GM12878 (cell line): ENCODE results near the gene CLIC3. TPM values are rescaled to one million over a fixed set of nuclear protein-coding genes. Genes with fewer than 3 reads are reported as not detected.

ENCODE experiments used
- ATAC-seq: fragments of 200-7000 bp; cut with Tn5 transposase; 3 replicates; pipeline ENCODE4 v1.9.1; 2020; ENCODE audit warnings: mild to moderate bottlenecking, moderate library complexity
- BruUV-seq: library from RNA; stranded (reverse); fragments of 400-500 nt; replicated peaks from 2 replicates; lab custom pipeline; 2021; lab: Mats Ljungman, UMichigan
- CTCF ChIA-PET: fragments of 300-600 bp; sonication (Branson Sonifier 250); formaldehyde crosslinking; extraction: SDS; loops from one replicate; lab custom pipeline; 2021; ENCODE audit warnings: inconsistent platforms; lab: Yijun Ruan, JAX
- POLR2A ChIA-PET: fragments of 350-600 bp; formaldehyde crosslinking; extraction: SDS; loops from one replicate; lab custom pipeline; 2021; ENCODE audit warnings: inconsistent platforms; lab: Charles Lee
- RAD21 ChIA-PET: fragments of 300-600 bp; sonication (Branson Sonifier 250); formaldehyde crosslinking; loops from one replicate; lab custom pipeline; 2023; ENCODE audit warnings: antibody characterized with exemption; ENCODE audit not compliant: unreplicated experiment; lab: Charles Lee
- SMC1A ChIA-PET: fragments of 300-600 bp; sonication (Branson Sonifier 250); formaldehyde crosslinking; loops from one replicate; lab custom pipeline; 2023; ENCODE audit not compliant: unreplicated experiment, uncharacterized antibody; lab: Charles Lee
- DNase-seq: peaks from one replicate; pipeline ENCODE4 v3.0.0-alpha.2; 2011; ENCODE audit warnings: low read depth, low spot score
- FAIRE-seq: peaks from 3 replicates; lab custom pipeline; 2011; peaks lifted over from hg19 to GRCh38; lab: Jason Lieb, UNC
- H2AFZ ChIP-seq: 2 replicates; pipeline ENCODE4 v1.6.0; 2011; ENCODE audit warnings: low read depth, low read length, control low read depth; ENCODE audit not compliant: control insufficient read depth
- H3K27ac ChIP-seq: 2 replicates; pipeline ENCODE4 v1.5.1; 2011; ENCODE audit warnings: control low read depth; ENCODE audit not compliant: control insufficient read depth, insufficient read depth
- H3K27me3 ChIP-seq, 2 experiments: replicated peaks in 1 of 2; 2 replicates each; pipeline versions ENCODE4 v1.6.0 to v1.6.1; 2011; ENCODE audit warnings: low read length in 1 of 2; ENCODE audit not compliant: control insufficient read depth in 2 of 2, insufficient read depth in 2 of 2
- H3K36me3 ChIP-seq, 2 experiments: 2 replicates each; pipeline ENCODE4 v1.5.1; 2011; ENCODE audit warnings: low read length in 1 of 2; ENCODE audit not compliant: control insufficient read depth in 2 of 2, insufficient read depth in 2 of 2
- H3K4me1 ChIP-seq: 2 replicates; pipeline ENCODE4 v1.6.1; 2011; ENCODE audit warnings: mild to moderate bottlenecking, low read length, moderate library complexity, mixed read lengths; ENCODE audit not compliant: control insufficient read depth, insufficient read depth
- H3K4me2 ChIP-seq: 2 replicates; pipeline ENCODE4 v1.6.0; 2011; ENCODE audit warnings: control low read depth; ENCODE audit not compliant: control insufficient read depth, insufficient read depth
- H3K4me3 ChIP-seq: fragments of 200-600 bp; sonication (generic); 2 replicates; pipeline ENCODE4 v1.5.1; 2016
- H3K79me2 ChIP-seq: 2 replicates; pipeline ENCODE4 v1.6.0; 2011; ENCODE audit warnings: low read length; ENCODE audit not compliant: control insufficient read depth, insufficient read depth
- H3K9ac ChIP-seq: 2 replicates; pipeline ENCODE4 v1.8.0; 2011; ENCODE audit warnings: low read length, control low read depth, mixed read lengths; ENCODE audit not compliant: control insufficient read depth, insufficient read depth
- H3K9me3 ChIP-seq: replicated peaks from 3 replicates; pipeline ENCODE4 v1.5.1; 2011; ENCODE audit warnings: mild to moderate bottlenecking, low read length; ENCODE audit not compliant: control insufficient read depth, insufficient read depth
- H4K20me1 ChIP-seq: 2 replicates; pipeline ENCODE4 v1.6.0; 2011; ENCODE audit not compliant: control insufficient read depth, insufficient read depth
- DPF2 ChIP-seq: fragments of 450-650 bp; IDR thresholded peaks from 2 replicates; pipeline ENCODE4 v1.6.1; 2017; ENCODE audit warnings: mild to moderate bottlenecking
- FOXK2 ChIP-seq: fragments of 450-650 bp; IDR thresholded peaks from 2 replicates; pipeline ENCODE4 v1.6.1; 2017; ENCODE audit warnings: mild to moderate bottlenecking, moderate library complexity
- IKZF2 ChIP-seq, 2 experiments: fragments of 450-650 bp; IDR thresholded peaks; 2 replicates each; pipeline ENCODE4 v1.6.1; 2017; ENCODE audit warnings: mild to moderate bottlenecking in 2 of 2, moderate library complexity in 2 of 2
- IRF4 ChIP-seq: IDR thresholded peaks from 2 replicates; pipeline ENCODE4 v1.6.1; 2011; ENCODE audit warnings: low read depth, low read length
- MTA2 ChIP-seq: fragments of 450-650 bp; IDR thresholded peaks from 2 replicates; pipeline ENCODE4 v1.6.1; 2016; ENCODE audit warnings: low read depth, mild to moderate bottlenecking, moderate library complexity
- MYC ChIP-seq: IDR thresholded peaks from 2 replicates; pipeline ENCODE4 v1.6.1; 2011; ENCODE audit warnings: mild to moderate bottlenecking, low read length, moderate library complexity, inconsistent platforms; ENCODE audit not compliant: insufficient read depth, insufficient replicate concordance, insufficient read length, severe bottlenecking
- NBN ChIP-seq: fragments of 450-650 bp; IDR thresholded peaks from 2 replicates; pipeline ENCODE4 v1.6.1; 2016
- PAX5 ChIP-seq: IDR thresholded peaks from 2 replicates; pipeline ENCODE4 v1.6.1; 2011; ENCODE audit warnings: low read depth, low read length, borderline replicate concordance
- PKNOX1 ChIP-seq: fragments of 450-650 bp; IDR thresholded peaks from 2 replicates; pipeline ENCODE4 v1.6.1; 2016; ENCODE audit warnings: mild to moderate bottlenecking
- PML ChIP-seq: IDR thresholded peaks from 2 replicates; pipeline ENCODE4 v1.6.1; 2012; ENCODE audit warnings: low read length, inconsistent platforms
- RCOR1 ChIP-seq: conservative IDR thresholded peaks from 2 replicates; pipeline ENCODE4 v1.6.1; 2012; ENCODE audit warnings: low read depth, low read length, improper control_type of control experiment
- SIX5 ChIP-seq: IDR thresholded peaks from 2 replicates; pipeline ENCODE4 v1.6.1; 2011; ENCODE audit warnings: mild to moderate bottlenecking, low read depth, low read length, moderate library complexity; ENCODE audit not compliant: severe bottlenecking
- SREBF2 ChIP-seq: IDR thresholded peaks from 2 replicates; pipeline ENCODE4 v1.6.1; 2012; ENCODE audit warnings: mild to moderate bottlenecking, low read length
- SUZ12 ChIP-seq: fragments of 200-600 bp; sonication (generic); IDR thresholded peaks from one replicate; pipeline ENCODE4 v1.6.1; 2018; ENCODE audit warnings: antibody characterized with exemption, mild to moderate bottlenecking; ENCODE audit not compliant: unreplicated experiment
- TARDBP ChIP-seq: IDR thresholded peaks from 2 replicates; pipeline ENCODE4 v1.6.1; 2016; ENCODE audit warnings: borderline replicate concordance
- TCF3 ChIP-seq: IDR thresholded peaks from 2 replicates; pipeline ENCODE4 v1.6.1; 2012; ENCODE audit warnings: low read depth, mild to moderate bottlenecking, low read length, borderline replicate concordance; ENCODE audit not compliant: insufficient read depth
- YY1 ChIP-seq: IDR thresholded peaks from 2 replicates; pipeline ENCODE4 v1.6.1; 2011; ENCODE audit warnings: low read depth, mild to moderate bottlenecking, low read length
- ZBED1 ChIP-seq: IDR thresholded peaks from 2 replicates; pipeline ENCODE4 v1.6.1; 2016; ENCODE audit warnings: borderline replicate concordance
- WGBS: methylation state at CpG from one replicate; pipeline ENCODE4 v1.1.6; 2016; ENCODE audit warnings: low lambda C conversion rate; ENCODE audit not compliant: insufficient replicate concordance, insufficient coverage; ENCODE audit errors: missing lambda C conversion rate; 5-methylcytosine and 5-hydroxymethylcytosine counted together
- in situ Hi-C: fragments of 300-500 bp; cut with MboI; formaldehyde crosslinking; loops from 9 replicates; pipeline ENCODE4 v1.14.3; 2018; ENCODE audit warnings: mixed read lengths
- intact Hi-C: fragments of 100-400 bp; cut with micrococcal nuclease; formaldehyde crosslinking; loops from one replicate; pipeline ENCODE4 v1.14.2; 2022; ENCODE audit not compliant: unreplicated experiment
- polyA plus RNA-seq, 11 experiments: library from polyadenylated mRNA; depleted of rRNA in 4 of 11; unstranded in 6 of 11; stranded (reverse) in 5 of 11; fragments of >200 nt; fragmentation: Nextera tagmentation in 4 of 11; fragmentation: Illumina TruSeq in 1 of 11; extraction: Ambion mirVana in 4 of 11; extraction: Trizol in 1 of 11; gene quantifications; 1 replicate in 1 of 11; 2 replicates in 10 of 11; pipeline versions ENCODE4 v1.2.1 to v1.2.3, GENCODE V29; 2011 to 2016; ENCODE audit warnings: inconsistent platforms in 2 of 11, missing spikeins in 2 of 11, low read depth in 1 of 11
- total RNA-seq, 4 experiments: library from RNA; depleted of rRNA in 3 of 4; stranded (reverse); fragments of >200 nt in 3 of 4; fragmentation: Illumina TruSeq in 1 of 4; extraction: Trizol in 1 of 4; gene quantifications; 2 replicates each; pipeline versions ENCODE4 v1.2.1 to v1.2.3, GENCODE V29; 2013 to 2021

CLIC3 gene
- total and polyA plus RNA-seq, 10 of the 15 experiments (the other 5 are each of a cell fraction or from before 2014, with no cell fraction given) = 0.31 TPM; not detected in 9

DNA sequence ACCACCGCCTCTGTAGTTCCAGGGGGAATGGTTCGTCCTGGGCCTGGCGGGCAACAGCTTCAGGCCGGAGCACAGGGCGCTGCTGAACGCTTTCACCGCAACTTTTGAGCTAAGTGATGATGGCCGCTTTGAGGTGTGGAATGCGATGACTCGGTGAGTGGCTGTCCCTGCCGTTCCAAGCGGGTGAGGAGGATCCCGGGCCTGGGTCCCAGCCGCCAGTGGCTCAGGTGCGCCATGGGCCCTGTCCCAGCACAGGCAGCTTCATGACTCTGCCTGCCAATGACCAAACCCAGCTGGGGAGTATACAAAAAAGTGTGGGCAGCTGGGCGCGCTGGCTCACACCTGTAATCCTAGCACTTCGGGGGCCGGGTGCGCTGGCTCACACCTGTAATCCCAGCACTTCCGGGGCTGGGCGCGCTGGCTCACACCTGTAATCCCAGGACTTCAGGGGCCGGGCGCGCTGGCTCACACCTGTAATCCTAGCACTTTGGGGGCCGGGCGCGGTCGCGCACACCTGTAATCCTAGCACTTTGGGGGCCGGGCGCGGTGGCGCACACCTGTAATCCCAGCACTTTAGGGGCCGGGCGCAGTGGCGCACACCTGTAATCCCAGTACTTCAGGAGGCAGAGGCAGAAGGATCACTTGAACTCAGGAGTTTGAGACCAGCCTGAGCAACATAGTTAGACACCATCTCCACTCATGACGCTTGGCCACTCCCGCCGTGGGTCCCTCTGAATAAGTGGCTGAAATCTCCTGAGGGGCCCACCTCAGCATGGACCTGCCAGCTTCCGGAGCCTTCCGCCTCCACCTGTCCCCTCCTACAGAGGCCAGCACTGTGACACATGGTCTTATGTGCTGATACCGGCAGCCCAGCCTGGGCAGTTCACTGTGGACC is 43.2 kb downstream of the CLIC3 start:
- SMC1A ChIA-PET = interaction anchor here (0.6 kb wide), 1 partner anchor 12 kb away, joined by 3 read pairs; no protein-coding TSS in a partner anchor
- in situ Hi-C loops = no loop called here
- intact Hi-C loops = no loop called here

More for the DNA sequence above, 43.2 kb downstream of the CLIC3 start:
- Histone ChIP-seq H3K9me3 (no peaks in the 10 kb centered on the region), H3K27ac (no peak overlapping the region), H3K4me3 (no peak overlapping the region), H3K4me2 (no peak overlapping the region), H4K20me1 (no peaks in the 10 kb centered on the region), H3K36me3 (no peaks in the 10 kb centered on the region), H3K9ac (no peak overlapping the region), H3K4me1 (peaks cover 6% of the 10 kb centered on the region; the same call in 1 of the 2 replicates), H3K79me2 (no peaks in the 10 kb centered on the region), H2AFZ (no peak overlapping the region)
- no peak for DNase-seq
- FAIRE-seq = no peak
- ChIA-PET CTCF (interaction anchor here (1.0 kb wide), 1 partner anchor 82 kb away, joined by 4 read pairs; no protein-coding TSS in a partner anchor), RAD21 (interaction anchor here (0.6 kb wide), 1 partner anchor 267 kb away, joined by 3 read pairs; no protein-coding TSS in a partner anchor), POLR2A (no interaction called here)
- ATAC-seq = no peak
- WGBS = 80% methylated on average over 33 of the region's 44 CpGs
- BruUV-seq = no TSS peak
- TF ChIP-seq SUZ12 (no peak), SREBF2 (no peak), MTA2 (no peak), TARDBP (no peak), RCOR1 (no peak), DPF2 (no peak), TCF3 (no peak), PKNOX1 (no peak), FOXK2 (no peak), ZBED1 (no peak), YY1 (no peak), PAX5 (no peak), MYC (no peak), IKZF2 (IDR thresholded peaks at IDR 0.05) (no peak), IRF4 (no peak), SIX5 (no peak), NBN (no peak), PML (no peak)
- TF ChIP-seq, all 136 proteins: peak for 0
- H3K27me3 ChIP-seq = no peaks in the 10 kb centered on the region
